Measurements from ENCODE around the gene RSRC1.

RSRC1 gene

DNA sequence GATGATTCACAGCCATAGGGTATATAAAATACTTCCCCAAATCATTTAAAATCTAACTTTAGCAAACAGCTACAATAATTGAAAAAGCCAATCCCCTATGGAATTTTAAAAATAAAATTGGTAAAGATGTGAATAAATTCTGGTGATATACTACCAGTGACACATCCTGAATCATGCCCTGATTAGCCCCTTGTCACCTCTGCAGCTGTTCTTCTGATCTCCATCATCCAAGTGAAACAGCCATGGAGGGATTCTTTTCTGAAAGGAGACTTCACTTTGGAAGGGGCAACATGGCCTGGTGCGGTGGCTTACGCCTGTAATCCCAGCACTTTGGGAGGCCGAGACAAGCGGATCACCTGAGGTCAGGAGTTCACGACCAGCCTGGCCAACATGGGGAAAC lies 345.5 kb downstream of the RSRC1 start:
- no peak for DNase-seq (ENCODE audit: low read depth)
- TF ChIP-seq, protein P1, sequence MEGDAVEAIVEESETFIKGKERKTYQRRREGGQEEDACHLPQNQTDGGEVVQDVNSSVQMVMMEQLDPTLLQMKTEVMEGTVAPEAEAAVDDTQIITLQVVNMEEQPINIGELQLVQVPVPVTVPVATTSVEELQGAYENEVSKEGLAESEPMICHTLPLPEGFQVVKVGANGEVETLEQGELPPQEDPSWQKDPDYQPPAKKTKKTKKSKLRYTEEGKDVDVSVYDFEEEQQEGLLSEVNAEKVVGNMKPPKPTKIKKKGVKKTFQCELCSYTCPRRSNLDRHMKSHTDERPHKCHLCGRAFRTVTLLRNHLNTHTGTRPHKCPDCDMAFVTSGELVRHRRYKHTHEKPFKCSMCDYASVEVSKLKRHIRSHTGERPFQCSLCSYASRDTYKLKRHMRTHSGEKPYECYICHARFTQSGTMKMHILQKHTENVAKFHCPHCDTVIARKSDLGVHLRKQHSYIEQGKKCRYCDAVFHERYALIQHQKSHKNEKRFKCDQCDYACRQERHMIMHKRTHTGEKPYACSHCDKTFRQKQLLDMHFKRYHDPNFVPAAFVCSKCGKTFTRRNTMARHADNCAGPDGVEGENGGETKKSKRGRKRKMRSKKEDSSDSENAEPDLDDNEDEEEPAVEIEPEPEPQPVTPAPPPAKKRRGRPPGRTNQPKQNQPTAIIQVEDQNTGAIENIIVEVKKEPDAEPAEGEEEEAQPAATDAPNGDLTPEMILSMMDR (IDR thresholded peaks at IDR 0.05; ENCODE audit: low read depth, low read length, missing control alignments) = no peak
- no peak overlapping the region for H3K4me3 ChIP-seq (ENCODE audit: low read depth, low read length)

DNA sequence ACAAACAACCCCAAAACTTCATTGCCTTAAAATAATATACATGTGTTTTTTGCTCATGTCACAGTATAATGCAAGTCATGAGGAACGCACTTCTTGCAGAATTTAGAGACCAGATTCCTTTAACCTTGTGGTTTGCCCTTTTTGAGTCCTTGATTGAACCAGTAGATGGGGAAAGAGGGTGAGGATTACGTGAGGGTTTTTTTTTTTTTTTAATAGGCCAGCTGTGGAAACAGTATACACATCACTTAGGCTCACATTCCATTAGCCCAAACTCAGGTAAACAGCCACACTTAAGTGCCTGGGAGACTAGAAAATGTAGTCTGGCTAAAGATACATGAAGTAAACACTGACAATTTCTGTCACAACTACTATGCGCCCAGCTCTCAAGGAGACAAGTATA lies 346.2 kb downstream of the RSRC1 start:
- H3K4me3 ChIP-seq (ENCODE audit: low read depth, low read length) = no peak overlapping the region
- TF ChIP-seq, protein P1 (IDR thresholded peaks at IDR 0.05; ENCODE audit: low read depth, low read length, missing control alignments) = no peak

DNA sequence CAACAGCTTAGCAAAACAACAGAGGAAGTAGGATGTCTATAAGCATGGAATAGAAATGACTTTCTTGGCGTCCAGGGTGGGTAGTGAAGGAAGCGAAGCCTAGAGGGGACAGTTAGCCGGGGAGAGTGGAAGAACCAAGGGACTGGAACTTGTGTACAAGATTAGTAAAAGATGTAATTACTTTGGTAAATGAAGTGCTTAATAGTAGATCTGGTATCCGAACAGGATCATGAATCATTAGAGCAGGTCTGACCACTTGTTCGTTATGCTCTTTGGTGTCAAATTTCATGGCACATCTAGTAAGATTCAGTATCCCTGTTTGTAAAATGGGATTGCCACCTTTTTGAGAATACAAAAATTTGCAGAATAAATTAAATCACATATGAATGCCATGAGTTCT lies 348.6 kb downstream of the RSRC1 start:
- TF ChIP-seq, protein P1 (IDR thresholded peaks at IDR 0.05; ENCODE audit: low read depth, low read length, missing control alignments) = no peak
- H3K4me3 ChIP-seq (ENCODE audit: low read depth, low read length) = no peak overlapping the region
- DNase-seq (ENCODE audit: low read depth) = no peak

More for the DNA sequence above, 346.2 kb downstream of the RSRC1 start:
- no peak for DNase-seq (ENCODE audit: low read depth)

DNA sequence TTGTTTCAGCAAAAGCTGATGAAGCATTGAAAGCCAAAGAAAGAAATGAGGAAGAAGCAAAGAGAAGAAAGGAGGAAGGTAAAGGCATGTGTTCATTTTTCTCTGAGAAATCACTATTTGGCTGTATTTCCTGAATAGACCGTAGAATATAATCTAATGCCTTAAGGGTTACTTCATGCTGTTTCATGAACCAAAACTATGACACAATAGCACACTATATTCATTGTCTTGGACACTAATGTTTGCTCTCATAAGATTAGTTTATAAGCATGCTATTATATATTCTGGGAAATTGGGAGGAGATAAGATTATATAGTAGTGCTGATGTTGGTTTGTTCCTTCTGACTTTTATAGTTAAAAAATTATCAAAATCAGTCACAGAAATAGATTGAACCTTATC lies 351.0 kb downstream of the RSRC1 start:
- DNase-seq (ENCODE audit: low read depth) = no peak
- no peak overlapping the region for H3K4me3 ChIP-seq (ENCODE audit: low read depth, low read length)
- TF ChIP-seq, protein P1 (IDR thresholded peaks at IDR 0.05; ENCODE audit: low read depth, low read length, missing control alignments) = no peak

DNA sequence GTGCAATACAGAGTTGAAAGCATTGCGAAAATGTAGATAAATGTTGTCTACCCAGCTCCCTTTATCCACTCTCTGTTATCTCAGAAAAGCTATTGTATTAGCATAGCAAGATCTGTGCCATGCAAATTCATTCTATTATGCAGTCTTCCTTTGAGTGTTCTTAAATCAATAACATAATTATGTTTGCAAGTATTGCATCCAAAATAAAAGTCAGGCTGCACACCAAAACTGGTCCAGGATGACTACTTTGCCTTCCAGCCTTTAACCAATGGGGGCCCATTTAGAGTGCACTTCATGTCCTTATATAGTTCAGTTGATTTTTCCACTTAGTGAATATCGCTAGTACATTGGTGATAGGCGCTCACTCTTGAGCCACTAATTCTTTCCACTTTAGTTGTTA lies 353.7 kb downstream of the RSRC1 start:
- H3K4me3 ChIP-seq (ENCODE audit: low read depth, low read length) = no peak overlapping the region
- DNase-seq (ENCODE audit: low read depth) = no peak
- TF ChIP-seq, protein P1 (IDR thresholded peaks at IDR 0.05; ENCODE audit: low read depth, low read length, missing control alignments) = no peak

DNA sequence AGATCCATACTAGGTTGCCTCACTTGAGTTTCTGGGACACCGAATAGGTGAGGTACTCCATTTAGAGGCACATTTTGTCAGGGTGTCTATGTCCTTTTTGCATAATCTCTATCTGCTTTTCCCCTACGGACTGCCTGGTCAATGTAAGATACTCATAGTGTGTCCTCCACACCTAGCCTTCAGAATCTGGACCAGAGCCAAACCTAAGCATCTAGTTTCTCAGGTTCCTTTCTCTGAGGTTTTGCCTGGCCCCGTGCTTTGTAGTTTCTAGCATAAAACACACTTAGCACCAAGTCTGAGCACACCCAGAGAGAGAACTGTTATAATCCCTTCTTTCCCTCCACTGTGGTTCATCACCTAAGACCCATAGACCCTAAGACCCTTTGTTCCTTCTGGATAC lies 355.2 kb downstream of the RSRC1 start:
- TF ChIP-seq, protein P1 (IDR thresholded peaks at IDR 0.05; ENCODE audit: low read depth, low read length, missing control alignments) = no peak
- no peak overlapping the region for H3K4me3 ChIP-seq (ENCODE audit: low read depth, low read length)
- DNase-seq (ENCODE audit: low read depth) = peak; percentile 18

DNA sequence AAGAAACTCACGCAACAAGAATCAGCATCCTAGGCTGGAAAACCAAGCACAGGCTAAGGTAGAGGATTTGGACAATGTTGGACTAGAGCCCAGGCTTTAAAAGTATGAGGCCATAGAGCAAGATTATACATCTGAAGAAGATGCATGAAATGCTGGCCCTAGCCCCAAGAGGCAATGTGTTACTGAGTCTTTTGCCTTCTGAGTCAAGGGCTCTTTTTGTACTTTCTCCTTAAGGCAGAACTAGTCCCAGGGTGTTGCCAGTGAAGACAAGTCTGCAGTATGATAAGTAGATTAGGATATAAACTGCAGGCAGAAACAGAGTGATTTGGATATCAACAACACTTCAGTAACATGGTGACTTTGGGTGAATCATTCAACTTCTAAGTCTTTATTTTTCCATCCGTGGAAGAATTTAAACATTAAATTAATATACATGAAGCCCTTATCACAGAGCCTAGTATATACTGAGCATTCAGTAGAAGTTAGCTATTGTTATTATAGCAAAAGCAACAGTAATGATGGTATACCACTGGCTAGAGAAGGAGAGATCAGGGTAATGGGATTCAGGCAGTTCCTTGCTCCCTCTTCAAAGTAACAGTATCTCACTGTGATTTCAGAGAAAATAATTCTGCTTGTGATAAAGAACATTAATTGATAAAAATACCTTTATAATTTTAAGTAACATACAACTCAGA lies 361.2 kb downstream of the RSRC1 start:
- TF ChIP-seq, protein P1 (IDR thresholded peaks at IDR 0.05; ENCODE audit: low read depth, low read length, missing control alignments) = no peak
- DNase-seq (ENCODE audit: low read depth) = no peak
- no peak overlapping the region for H3K4me3 ChIP-seq (ENCODE audit: low read depth, low read length)

Data from GM12864 (cell line).